ENCODE measurements around the gene MEIG1.
"Not testable (repeated sequence)": the region's sequence is repeated elsewhere in the genome, so short reads cannot be mapped to it uniquely, and the experiment has no call there.

The MEIG1 gene

GRCh38 chr10:14954001-14954770 lies 5.0 kb upstream of the MEIG1 start, which contains the start of gene DCLRE1C:
DCLRE1C (minus strand) TSS chr10:14954096; CDS start chr10:14954010, 86 bp downstream.
- peak; percentile 70 to 78 for DNase-seq (ENCODE audit: low read depth in 2 of 2, low spot score in 1 of 2)

- no peak for DNase-seq (ENCODE audit: low read depth in 2 of 2, low spot score in 1 of 2)
These were observed 4.3 kb upstream of the MEIG1 start for GRCh38 chr10:14954934-14955333.

GRCh38 chr10:14958872-14959220 lies 342 bp upstream of the MEIG1 start:
- no peak for DNase-seq (ENCODE audit: low read depth in 2 of 2, low spot score in 1 of 2)

- no peak for DNase-seq (ENCODE audit: low read depth in 2 of 2, low spot score in 1 of 2)
These were observed 8.7 kb downstream of the MEIG1 start for GRCh38 chr10:14967897-14968296.

GRCh38 chr10:14971867-14972448 lies 12.8 kb downstream of the MEIG1 start:
- peak in 1 of 2 donors; percentile 4 for DNase-seq (ENCODE audit: low read depth in 2 of 2, low spot score in 1 of 2)

GRCh38 chr10:14974153-14974998 lies 15.2 kb downstream of the MEIG1 start:
- not testable (repeated sequence) for DNase-seq (ENCODE audit: low read depth in 2 of 2, low spot score in 1 of 2)

- DNase-seq (ENCODE audit: low read depth in 2 of 2, low spot score in 1 of 2), result no peak
These were observed 16.6 kb downstream of the MEIG1 start for GRCh38 chr10:14975672-14976273.

GRCh38 chr10:14982744-14983143 lies 23.6 kb downstream of the MEIG1 start:
- no peak for DNase-seq (ENCODE audit: low read depth in 2 of 2, low spot score in 1 of 2)

- DNase-seq (ENCODE audit: low read depth in 2 of 2, low spot score in 1 of 2), result not testable (repeated sequence)
These were observed 30.4 kb downstream of the MEIG1 start for GRCh38 chr10:14989552-14989951.

GRCh38 chr10:14991035-14991749 lies 32.0 kb downstream of the MEIG1 start:
- DNase-seq (ENCODE audit: low read depth in 2 of 2, low spot score in 1 of 2), result peak; percentile 4 to 12

GRCh38 chr10:14992336-14992735 lies 33.1 kb downstream of the MEIG1 start:
- DNase-seq (ENCODE audit: low read depth in 2 of 2, low spot score in 1 of 2), result not testable (repeated sequence)

GRCh38 chr10:14993500-14994455 lies 34.6 kb downstream of the MEIG1 start:
- not testable (repeated sequence) for DNase-seq (ENCODE audit: low read depth in 2 of 2, low spot score in 1 of 2)

- DNase-seq (ENCODE audit: low read depth in 2 of 2, low spot score in 1 of 2), result no peak
These were observed 36.9 kb downstream of the MEIG1 start for GRCh38 chr10:14995964-14996565.

GRCh38 chr10:15013530-15013929 lies 54.3 kb downstream of the MEIG1 start:
- DNase-seq (ENCODE audit: low read depth in 2 of 2, low spot score in 1 of 2), result not testable (repeated sequence)

- no peak for DNase-seq (ENCODE audit: low read depth in 2 of 2, low spot score in 1 of 2)
These were observed 56.3 kb downstream of the MEIG1 start for GRCh38 chr10:15015451-15015850.

- not testable (repeated sequence) for DNase-seq (ENCODE audit: low read depth in 2 of 2, low spot score in 1 of 2)
These were observed 61.8 kb downstream of the MEIG1 start for GRCh38 chr10:15020966-15021365.
